ENCODE measurements around the gene GAS5.

GRCh38 chr1:173915596-173915995 lies 47.8 kb upstream of the GAS5 start:
- TF ChIP-seq, protein P1, sequence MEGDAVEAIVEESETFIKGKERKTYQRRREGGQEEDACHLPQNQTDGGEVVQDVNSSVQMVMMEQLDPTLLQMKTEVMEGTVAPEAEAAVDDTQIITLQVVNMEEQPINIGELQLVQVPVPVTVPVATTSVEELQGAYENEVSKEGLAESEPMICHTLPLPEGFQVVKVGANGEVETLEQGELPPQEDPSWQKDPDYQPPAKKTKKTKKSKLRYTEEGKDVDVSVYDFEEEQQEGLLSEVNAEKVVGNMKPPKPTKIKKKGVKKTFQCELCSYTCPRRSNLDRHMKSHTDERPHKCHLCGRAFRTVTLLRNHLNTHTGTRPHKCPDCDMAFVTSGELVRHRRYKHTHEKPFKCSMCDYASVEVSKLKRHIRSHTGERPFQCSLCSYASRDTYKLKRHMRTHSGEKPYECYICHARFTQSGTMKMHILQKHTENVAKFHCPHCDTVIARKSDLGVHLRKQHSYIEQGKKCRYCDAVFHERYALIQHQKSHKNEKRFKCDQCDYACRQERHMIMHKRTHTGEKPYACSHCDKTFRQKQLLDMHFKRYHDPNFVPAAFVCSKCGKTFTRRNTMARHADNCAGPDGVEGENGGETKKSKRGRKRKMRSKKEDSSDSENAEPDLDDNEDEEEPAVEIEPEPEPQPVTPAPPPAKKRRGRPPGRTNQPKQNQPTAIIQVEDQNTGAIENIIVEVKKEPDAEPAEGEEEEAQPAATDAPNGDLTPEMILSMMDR (conservative IDR thresholded peaks at IDR 0.05 in 1 of 2, IDR thresholded peaks at IDR 0.05 in 1 of 2; ENCODE audit: extremely low read depth in 1 of 2, insufficient read depth in 1 of 2, low read depth in 1 of 2, low read length in 2 of 2), result no peak
- no peak for TF ChIP-seq EZH2 (IDR thresholded peaks at IDR 0.05; ENCODE audit: borderline replicate concordance, low read length)
